GM19452 (cell line): ENCODE data around the gene ACTR6.
"Not testable (repeated sequence)": the region's sequence is repeated elsewhere in the genome, so short reads cannot be mapped to it uniquely, and the experiment has no call there.

ENCODE experiments used
- ATAC-seq: cut with Tn5 transposase; IDR thresholded peaks from one replicate; pipeline ENCODE4 v1.9.1; 2021; ENCODE audit not compliant: unreplicated experiment

Gene ACTR6

GRCh38 chr12:100219328-100220109, 18.9 kb downstream of the ACTR6 start:
- ATAC-seq, result no peak

GRCh38 chr12:100221523-100221922, 20.9 kb downstream of the ACTR6 start:
- no peak for ATAC-seq

GRCh38 chr12:100222173-100222572, 21.6 kb downstream of the ACTR6 start:
- ATAC-seq, result not testable (repeated sequence)

GRCh38 chr12:100225491-100225890, 24.9 kb downstream of the ACTR6 start:
- no peak for ATAC-seq

GRCh38 chr12:100229036-100229635, 28.5 kb downstream of the ACTR6 start:
- no peak for ATAC-seq

GRCh38 chr12:100229876-100230275, 29.3 kb downstream of the ACTR6 start:
- no peak for ATAC-seq

- not testable (repeated sequence) for ATAC-seq
These were observed 31.3 kb downstream of the ACTR6 start for GRCh38 chr12:100231873-100232272.

GRCh38 chr12:100234166-100234565, 33.6 kb downstream of the ACTR6 start:
- ATAC-seq, result no peak

GRCh38 chr12:100234591-100235304, 34.1 kb downstream of the ACTR6 start:
- ATAC-seq, result no peak

- no peak for ATAC-seq
These were observed 38.2 kb downstream of the ACTR6 start for GRCh38 chr12:100238801-100239200.

GRCh38 chr12:100239589-100239988, 39.0 kb downstream of the ACTR6 start:
- no peak for ATAC-seq

GRCh38 chr12:100243137-100243536, 42.5 kb downstream of the ACTR6 start:
- no peak for ATAC-seq

GRCh38 chr12:100247765-100248164, 47.1 kb downstream of the ACTR6 start:
- ATAC-seq, result no peak

GRCh38 chr12:100248886-100249285, 48.3 kb downstream of the ACTR6 start:
- no peak for ATAC-seq

GRCh38 chr12:100249941-100250340, 49.3 kb downstream of the ACTR6 start:
- no peak for ATAC-seq

- ATAC-seq, result no peak
These were observed 51.3 kb downstream of the ACTR6 start for GRCh38 chr12:100251917-100252316.

- no peak for ATAC-seq
These were observed 52.8 kb downstream of the ACTR6 start for GRCh38 chr12:100253437-100253836.

GRCh38 chr12:100254876-100255275, 54.3 kb downstream of the ACTR6 start:
- no peak for ATAC-seq

- no peak for ATAC-seq
These were observed 57.5 kb downstream of the ACTR6 start for GRCh38 chr12:100258127-100258526.

- no peak for ATAC-seq
These were observed 62.5 kb downstream of the ACTR6 start for GRCh38 chr12:100263131-100263530.

- not testable (repeated sequence) for ATAC-seq
These were observed 64.5 kb downstream of the ACTR6 start for GRCh38 chr12:100265107-100265506.
